PC-9 (cell line): ENCODE results near the gene DLGAP1.

ENCODE experiments used
- CTCF ChIP-seq: fragments of 200-600 bp; sonication (generic); conservative IDR thresholded peaks from 2 replicates; pipeline ENCODE4 v1.6.1; 2017; ENCODE audit warnings: mixed run types, antibody characterized with exemption, mild to moderate bottlenecking, moderate library complexity
- EZH2 ChIP-seq: fragments of 200-600 bp; sonication (generic); IDR thresholded peaks from 2 replicates; pipeline ENCODE4 v1.8.0; 2017; ENCODE audit warnings: antibody characterized with exemption, low read depth

GRCh38 chr18:3804336-3804735 is 650.8 kb downstream of the DLGAP1 start:
- TF ChIP-seq CTCF (no peak), EZH2 (no peak)
